ENCODE data around the gene TLR5.

TLR5 gene

DNA sequence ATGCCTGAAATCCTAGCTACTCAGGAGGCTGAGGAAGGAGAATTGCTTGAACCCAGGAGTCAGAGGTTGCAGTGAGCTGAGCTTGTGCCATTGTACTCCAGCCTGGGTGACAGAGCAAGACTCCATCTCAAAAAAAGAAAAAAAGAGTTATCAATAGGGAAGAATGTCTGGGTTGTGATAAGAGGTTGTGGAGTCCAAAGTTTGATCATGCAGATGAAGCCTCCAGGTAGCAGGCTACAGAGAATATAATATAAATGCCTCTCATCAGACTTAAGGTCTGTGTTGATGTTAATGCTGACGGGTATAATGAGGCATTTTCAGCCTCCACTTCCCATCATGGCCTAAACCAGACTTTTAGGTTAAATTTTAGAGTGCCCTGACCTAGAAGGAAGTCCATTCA, 24.6 kb downstream of the TLR5 start:
- no peaks in the 10 kb centered on the region for H3K27me3 ChIP-seq
- H3K4me1 ChIP-seq: no peaks in the 10 kb centered on the region
- no peaks in the 10 kb centered on the region for H4K20me1 ChIP-seq
- no peak overlapping the region for H3K4me2 ChIP-seq
- H3K9me3 ChIP-seq: no peaks in the 10 kb centered on the region; the same call in 1 of the 2 replicates
- no peak for TF ChIP-seq Cebpa-rat (IDR thresholded peaks at IDR 0.05)
- no peak overlapping the region for H3K27ac ChIP-seq
- no peak overlapping the region for H3K4me3 ChIP-seq
- H3K36me3 ChIP-seq: no peaks in the 10 kb centered on the region
- H3K9ac ChIP-seq: no peak overlapping the region

DNA sequence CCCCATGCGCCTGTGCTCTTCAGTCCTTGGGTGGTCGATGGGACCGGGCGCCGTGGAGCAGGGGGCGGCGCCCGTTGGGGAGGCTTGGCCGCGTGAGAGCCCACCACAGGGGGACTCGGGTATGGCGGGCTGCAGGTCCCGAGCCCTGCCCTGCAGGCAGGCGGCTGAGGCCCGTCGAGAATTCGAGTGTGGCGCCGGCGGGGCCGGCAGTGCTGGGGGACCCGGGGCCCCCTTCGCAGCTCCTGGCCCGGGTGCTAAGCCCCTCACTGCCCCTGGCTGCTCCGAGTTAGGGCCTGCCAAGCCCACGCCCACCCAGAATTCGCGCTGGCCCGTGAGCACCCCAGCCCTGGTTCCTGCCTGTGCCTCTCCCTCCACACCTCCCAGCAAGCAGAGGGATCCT, 26.1 kb downstream of the TLR5 start:
- H4K20me1 ChIP-seq: no peaks in the 10 kb centered on the region
- H3K36me3 ChIP-seq: no peaks in the 10 kb centered on the region
- no peaks in the 10 kb centered on the region for H3K4me1 ChIP-seq
- no peaks in the 10 kb centered on the region for H3K27me3 ChIP-seq
- H3K4me2 ChIP-seq: no peak overlapping the region
- no peak overlapping the region for H3K9ac ChIP-seq
- H3K4me3 ChIP-seq: no peak overlapping the region
- H3K9me3 ChIP-seq: no peaks in the 10 kb centered on the region; the same call in 1 of the 2 replicates
- H3K27ac ChIP-seq: no peak overlapping the region
- no peak for TF ChIP-seq Cebpa-rat (IDR thresholded peaks at IDR 0.05)

DNA sequence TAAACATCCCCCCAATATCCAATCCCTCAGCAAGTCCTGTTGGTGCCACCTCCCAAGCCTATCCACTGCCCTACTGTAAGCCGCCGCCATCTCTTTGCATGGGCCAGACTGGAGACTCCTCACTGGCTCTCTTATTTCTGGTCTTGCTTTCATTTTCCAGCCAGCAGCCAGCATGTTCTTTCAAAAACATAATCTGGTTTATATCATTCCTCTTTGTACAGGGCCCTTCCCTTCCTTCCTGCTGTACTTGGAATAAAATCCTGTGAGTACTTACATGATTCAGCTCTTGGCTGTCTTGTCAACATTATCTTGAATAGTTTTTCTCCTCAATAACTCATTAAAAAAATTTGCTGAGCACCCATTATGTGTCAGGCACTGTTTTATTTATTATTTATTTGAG, 28.2 kb downstream of the TLR5 start:
- no peak for TF ChIP-seq Cebpa-rat (IDR thresholded peaks at IDR 0.05)
- no peaks in the 10 kb centered on the region; the same call in 1 of the 2 replicates for H3K9me3 ChIP-seq
- no peaks in the 10 kb centered on the region for H4K20me1 ChIP-seq
- no peak overlapping the region for H3K4me2 ChIP-seq
- H3K27ac ChIP-seq: no peak overlapping the region
- H3K9ac ChIP-seq: no peak overlapping the region
- H3K4me1 ChIP-seq: no peaks in the 10 kb centered on the region
- H3K27me3 ChIP-seq: no peaks in the 10 kb centered on the region
- H3K36me3 ChIP-seq: no peaks in the 10 kb centered on the region
- H3K4me3 ChIP-seq: no peak overlapping the region

DNA sequence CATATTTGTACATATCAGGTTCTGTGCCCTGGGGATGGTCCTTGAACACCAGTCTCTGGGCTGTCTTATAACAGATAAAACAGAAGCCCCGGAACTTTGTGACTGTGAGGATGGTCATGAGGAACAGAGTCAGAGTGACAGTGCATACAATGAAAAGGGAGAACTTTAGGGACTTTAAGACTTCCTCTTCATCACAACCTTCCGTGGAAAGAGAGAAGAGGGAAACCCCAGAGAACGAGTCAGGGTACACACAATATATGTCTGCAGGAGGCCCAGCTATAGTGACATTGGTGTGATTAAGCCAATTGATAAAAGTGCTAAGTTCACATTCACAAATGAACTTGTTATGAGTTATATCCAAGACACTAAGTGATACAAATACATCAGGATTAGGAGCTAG, 32.1 kb downstream of the TLR5 start:
- Histone ChIP-seq H3K27ac (no peak overlapping the region), H3K9ac (no peak overlapping the region), H3K4me3 (no peak overlapping the region), H3K36me3 (no peaks in the 10 kb centered on the region), H3K27me3 (no peaks in the 10 kb centered on the region), H3K4me2 (no peak overlapping the region), H3K9me3 (no peaks in the 10 kb centered on the region), H3K4me1 (peaks cover 14% of the 10 kb centered on the region), H4K20me1 (no peaks in the 10 kb centered on the region)
- no peak for TF ChIP-seq Cebpa-rat (IDR thresholded peaks at IDR 0.05)

DNA sequence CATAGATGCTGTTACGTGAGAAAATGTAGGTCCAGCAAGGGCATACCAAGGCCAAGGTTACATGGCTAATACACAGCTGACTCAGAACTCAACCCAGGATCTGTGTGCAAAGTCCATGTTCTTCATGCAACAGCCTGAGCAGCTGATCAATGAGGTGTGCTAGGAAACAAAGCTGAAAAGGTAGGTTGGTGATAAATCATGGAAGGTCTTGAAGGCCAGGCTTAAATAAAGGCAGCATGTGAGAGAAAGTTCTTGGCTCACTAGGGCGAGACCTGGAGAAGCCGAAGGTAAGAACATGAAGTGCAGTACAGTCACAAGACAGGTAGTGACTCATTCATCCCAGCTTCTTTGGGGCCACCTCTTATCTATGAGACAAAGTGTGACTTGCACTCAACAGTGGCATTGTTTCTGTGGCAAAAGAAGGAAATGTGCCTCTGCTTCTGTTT, 33.4 kb downstream of the TLR5 start:
- H3K4me2 ChIP-seq: no peak overlapping the region
- no peak overlapping the region for H3K9ac ChIP-seq
- H3K4me3 ChIP-seq: no peak overlapping the region
- TF ChIP-seq Cebpa-rat (IDR thresholded peaks at IDR 0.05): no peak
- H3K27me3 ChIP-seq: no peaks in the 10 kb centered on the region
- H3K36me3 ChIP-seq: no peaks in the 10 kb centered on the region
- H3K9me3 ChIP-seq: no peaks in the 10 kb centered on the region
- peaks cover 14% of the 10 kb centered on the region for H3K4me1 ChIP-seq
- no peak overlapping the region for H3K27ac ChIP-seq
- H4K20me1 ChIP-seq: no peaks in the 10 kb centered on the region

DNA sequence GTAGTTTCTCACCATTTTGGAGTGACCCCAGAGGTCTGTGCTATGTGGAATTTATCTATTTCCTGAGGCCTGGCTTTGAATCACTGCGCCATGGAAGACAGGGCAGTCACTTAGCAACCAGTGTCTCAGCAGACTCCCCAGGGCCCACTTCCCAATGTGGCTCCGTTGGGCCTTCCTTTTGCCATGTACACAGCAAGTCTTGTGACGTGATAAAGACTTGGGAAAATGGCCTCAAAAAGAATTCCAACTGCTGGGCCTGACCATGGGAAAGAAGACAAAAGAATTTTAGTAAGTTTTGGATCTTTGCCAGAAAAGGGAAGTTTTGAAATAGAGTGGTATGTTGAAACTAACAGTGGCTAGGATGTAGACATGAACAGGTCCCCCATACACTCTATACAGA, 36.2 kb downstream of the TLR5 start:
- Histone ChIP-seq H3K4me1 (peaks cover 23% of the 10 kb centered on the region), H3K4me3 (no peak overlapping the region), H3K36me3 (no peaks in the 10 kb centered on the region), H3K9ac (no peak overlapping the region), H4K20me1 (no peaks in the 10 kb centered on the region), H3K4me2 (peak overlapping the region; percentile 57), H3K27me3 (no peaks in the 10 kb centered on the region), H3K9me3 (peaks cover under 1% of the 10 kb centered on the region; the same call in 1 of the 2 replicates), H3K27ac (no peak overlapping the region)
- TF ChIP-seq Cebpa-rat (IDR thresholded peaks at IDR 0.05): no peak

DNA sequence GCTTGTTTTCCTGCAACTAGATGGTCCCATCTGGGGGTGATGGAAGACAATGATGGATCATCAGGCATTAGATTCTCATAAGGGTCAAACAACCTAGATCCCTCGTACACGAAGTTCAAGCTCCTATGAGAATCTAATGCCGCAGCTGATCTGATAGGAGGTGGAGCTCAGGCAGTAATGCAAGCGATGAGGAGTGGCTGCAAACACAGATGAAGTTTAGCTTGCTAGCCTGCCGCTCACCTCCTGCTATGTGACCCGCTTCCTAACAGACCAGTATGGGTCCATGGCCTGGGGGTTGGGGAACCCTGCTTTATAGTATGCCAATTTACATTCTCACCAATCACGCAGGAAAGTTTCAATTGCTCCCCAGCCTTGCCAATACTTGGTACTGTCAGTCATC, 37.5 kb downstream of the TLR5 start:
- no peaks in the 10 kb centered on the region for H3K36me3 ChIP-seq
- peaks cover 23% of the 10 kb centered on the region for H3K4me1 ChIP-seq
- no peak for TF ChIP-seq Cebpa-rat (IDR thresholded peaks at IDR 0.05)
- H3K9ac ChIP-seq: no peak overlapping the region
- no peaks in the 10 kb centered on the region for H4K20me1 ChIP-seq
- no peak overlapping the region for H3K27ac ChIP-seq
- H3K4me3 ChIP-seq: no peak overlapping the region
- peaks cover 13% of the 10 kb centered on the region for H3K9me3 ChIP-seq
- H3K4me2 ChIP-seq: no peak overlapping the region
- H3K27me3 ChIP-seq: no peaks in the 10 kb centered on the region

DNA sequence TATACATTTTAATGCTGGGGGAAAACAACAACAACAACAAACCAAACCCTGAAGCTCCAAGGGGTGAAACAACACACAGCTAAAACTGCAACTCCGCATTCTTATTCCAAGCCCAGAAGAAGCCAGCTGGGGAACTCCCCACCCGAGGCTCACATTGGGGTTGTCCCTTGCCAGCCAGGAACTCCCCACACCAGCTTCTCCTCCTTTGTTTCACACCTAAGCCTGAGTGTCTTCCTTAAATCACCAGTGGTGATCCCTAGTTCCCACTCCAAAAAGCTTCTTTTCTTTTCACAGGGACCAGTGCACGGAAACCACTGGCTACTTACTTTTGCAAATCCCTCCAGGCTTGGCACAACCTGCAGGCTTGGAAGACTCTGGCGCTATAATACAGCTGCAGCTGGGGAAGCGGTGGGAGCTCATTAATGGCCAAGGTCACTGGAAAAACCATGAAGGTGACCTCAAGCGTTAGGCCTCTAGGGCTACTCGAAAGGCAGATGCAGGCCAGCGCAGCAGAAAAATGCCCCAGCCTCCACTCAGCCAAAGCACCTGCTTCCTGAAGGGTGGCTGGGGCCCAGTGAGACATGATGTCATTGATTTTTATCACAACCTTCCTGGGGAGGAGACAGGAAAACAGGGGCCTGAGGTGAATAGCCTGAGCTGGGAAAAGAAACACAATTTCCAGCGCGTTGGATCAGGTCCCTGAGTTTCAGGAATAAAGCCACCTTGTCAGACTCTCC, 40.1 kb downstream of the TLR5 start:
- Histone ChIP-seq H3K4me3 (no peak overlapping the region), H3K27me3 (no peaks in the 10 kb centered on the region), H3K36me3 (no peaks in the 10 kb centered on the region), H3K4me1 (peaks cover 23% of the 10 kb centered on the region), H4K20me1 (no peaks in the 10 kb centered on the region), H3K4me2 (peak overlapping the region; percentile 39), H3K27ac (no peak overlapping the region), H3K9me3 (peaks cover 28% of the 10 kb centered on the region), H3K9ac (no peak overlapping the region)
- TF ChIP-seq Cebpa-rat (IDR thresholded peaks at IDR 0.05): no peak

DNA sequence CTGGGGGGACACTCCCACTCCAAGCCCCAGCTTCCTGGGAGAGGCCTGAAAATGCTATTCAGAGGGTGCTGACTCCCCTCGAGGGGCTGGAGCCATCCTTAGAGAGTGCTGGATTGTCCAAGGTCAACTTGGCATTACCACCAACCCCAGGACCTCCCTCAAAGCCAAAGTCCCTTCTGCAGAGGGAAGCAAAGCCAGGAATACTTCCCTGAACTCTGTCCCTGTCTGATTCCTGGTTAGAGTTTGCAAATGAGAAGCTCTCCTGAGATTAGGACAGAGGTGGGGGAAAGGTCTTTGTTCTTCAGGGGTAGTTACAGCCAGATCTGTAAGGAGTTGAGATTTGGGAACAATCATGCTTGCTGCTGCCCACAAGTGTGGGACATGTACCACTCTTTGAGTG, 45.3 kb downstream of the TLR5 start:
- H3K4me3 ChIP-seq: no peak overlapping the region
- no peaks in the 10 kb centered on the region for H3K27me3 ChIP-seq
- H3K27ac ChIP-seq: no peak overlapping the region
- no peaks in the 10 kb centered on the region for H3K36me3 ChIP-seq
- H3K4me1 ChIP-seq: peaks cover under 1% of the 10 kb centered on the region
- TF ChIP-seq Cebpa-rat (IDR thresholded peaks at IDR 0.05): no peak
- peaks cover 28% of the 10 kb centered on the region for H3K9me3 ChIP-seq
- H3K9ac ChIP-seq: no peak overlapping the region
- H3K4me2 ChIP-seq: no peak overlapping the region
- H4K20me1 ChIP-seq: no peaks in the 10 kb centered on the region

DNA sequence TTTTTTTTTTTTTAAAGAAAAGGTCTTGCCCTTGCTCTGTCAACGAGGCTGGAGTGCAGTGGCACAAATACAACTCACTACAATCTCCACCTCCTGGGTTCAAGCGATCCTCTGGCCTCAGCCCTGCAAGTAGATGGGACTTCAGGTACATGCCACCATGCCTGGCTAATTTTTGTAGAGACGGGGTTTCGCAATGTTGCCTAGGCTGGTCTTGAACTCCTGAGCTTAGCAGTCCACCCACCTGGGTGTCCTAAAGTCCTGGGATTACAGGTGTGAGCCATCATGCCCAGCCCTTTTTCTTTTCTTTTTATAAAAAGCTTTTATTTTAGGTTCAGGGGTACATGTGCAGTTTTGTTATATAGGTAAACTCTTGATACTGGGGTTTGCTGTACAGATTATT, 47.2 kb downstream of the TLR5 start:
- TF ChIP-seq Cebpa-rat (IDR thresholded peaks at IDR 0.05): 0 out of 2 replicates have a peak, but pooled peaks have one; percentile 10
- H3K36me3 ChIP-seq: no peaks in the 10 kb centered on the region
- no peak overlapping the region for H3K9ac ChIP-seq
- H3K27ac ChIP-seq: no peak overlapping the region
- H3K4me2 ChIP-seq: no peak overlapping the region
- H3K4me3 ChIP-seq: no peak overlapping the region
- H3K9me3 ChIP-seq: peaks cover 19% of the 10 kb centered on the region
- H3K4me1 ChIP-seq: peaks cover 5% of the 10 kb centered on the region; the same call in 1 of the 2 replicates
- H4K20me1 ChIP-seq: no peaks in the 10 kb centered on the region
- H3K27me3 ChIP-seq: no peaks in the 10 kb centered on the region

Measured in BLaER1 (cell line).